ENCODE measurements around the gene ZNF200. TPM values are rescaled to one million over a fixed set of nuclear protein-coding genes. Genes with fewer than 3 reads are reported as not detected.

Gene ZNF200
- total RNA-seq, 2 donors from 2014 or later = 3.2 to 4.9 TPM

GRCh38 chr16:3246876-3247275 lies 11.9 kb upstream of the ZNF200 start:
- no peak overlapping the region for H3K4me3 ChIP-seq
- H3K27me3 ChIP-seq = no peaks in the 10 kb centered on the region
- no peaks in the 10 kb centered on the region for H3K36me3 ChIP-seq
- H3K9me3 ChIP-seq = no peaks in the 10 kb centered on the region
- no peaks in the 10 kb centered on the region for H3K4me1 ChIP-seq
- DNase-seq (ENCODE audit: low spot score) = no peak
- no peak overlapping the region for H3K27ac ChIP-seq
- no peak for TF ChIP-seq CTCF (IDR thresholded peaks at IDR 0.05)

GRCh38 chr16:3246002-3246401 lies 11.0 kb upstream of the ZNF200 start:
- Histone ChIP-seq H3K4me1 (no peaks in the 10 kb centered on the region), H3K27ac (no peak overlapping the region), H3K4me3 (no peak overlapping the region), H3K9me3 (no peaks in the 10 kb centered on the region), H3K36me3 (no peaks in the 10 kb centered on the region), H3K27me3 (no peaks in the 10 kb centered on the region)
- no peak for TF ChIP-seq CTCF (IDR thresholded peaks at IDR 0.05)
- DNase-seq (ENCODE audit: low spot score) = no peak

GRCh38 chr16:3243882-3244281 lies 8.9 kb upstream of the ZNF200 start:
- DNase-seq (ENCODE audit: low spot score) = no peak
- no peaks in the 10 kb centered on the region for H3K4me1 ChIP-seq
- no peak for TF ChIP-seq CTCF (IDR thresholded peaks at IDR 0.05)
- H3K9me3 ChIP-seq = no peaks in the 10 kb centered on the region
- no peak overlapping the region for H3K4me3 ChIP-seq
- H3K27me3 ChIP-seq = no peaks in the 10 kb centered on the region
- no peak overlapping the region for H3K27ac ChIP-seq
- H3K36me3 ChIP-seq = no peaks in the 10 kb centered on the region

GRCh38 chr16:3242709-3243108 lies 7.8 kb upstream of the ZNF200 start:
- H3K4me1 ChIP-seq = no peaks in the 10 kb centered on the region
- no peak overlapping the region for H3K27ac ChIP-seq
- no peak for TF ChIP-seq CTCF (IDR thresholded peaks at IDR 0.05)
- H3K4me3 ChIP-seq = no peak overlapping the region
- no peaks in the 10 kb centered on the region for H3K9me3 ChIP-seq
- no peaks in the 10 kb centered on the region for H3K27me3 ChIP-seq
- no peak for DNase-seq (ENCODE audit: low spot score)
- no peaks in the 10 kb centered on the region for H3K36me3 ChIP-seq

- Histone ChIP-seq H3K36me3 (no peaks in the 10 kb centered on the region), H3K27me3 (no peaks in the 10 kb centered on the region), H3K4me1 (no peaks in the 10 kb centered on the region), H3K9me3 (no peaks in the 10 kb centered on the region), H3K27ac (no peak overlapping the region), H3K4me3 (no peak overlapping the region)
- TF ChIP-seq CTCF (IDR thresholded peaks at IDR 0.05) = no peak
- DNase-seq (ENCODE audit: low spot score) = no peak
These were observed 6.8 kb upstream of the ZNF200 start for GRCh38 chr16:3241761-3242160.

GRCh38 chr16:3235856-3236669 lies 1.1 kb upstream of the ZNF200 start:
- H3K9me3 ChIP-seq = peaks cover 0 to 13% of the 10 kb centered on the region in 2 donors
- DNase-seq (ENCODE audit: low spot score) = peak; percentile 63
- peaks cover 20% of the 10 kb centered on the region for H3K36me3 ChIP-seq
- TF ChIP-seq CTCF (IDR thresholded peaks at IDR 0.05) = no peak
- no peaks in the 10 kb centered on the region for H3K27me3 ChIP-seq
- no peak overlapping the region for H3K4me3 ChIP-seq
- H3K4me1 ChIP-seq = peaks cover 0 to 13% of the 10 kb centered on the region in 2 donors
- no peak overlapping the region for H3K27ac ChIP-seq
